AG04449 (cell line): Measurements from ENCODE around the gene MAD1L1.

ENCODE experiments used
- CTCF ChIA-PET: fragments of 350-600 bp; formaldehyde crosslinking; extraction: SDS; loops from one replicate; lab custom pipeline; 2021; ENCODE audit warnings: antibody characterized with exemption; lab: Yijun Ruan, JAX
- POLR2A ChIA-PET: fragments of 400-600, 350-600 bp; formaldehyde crosslinking; extraction: SDS; loops from one replicate; lab custom pipeline; 2020; ENCODE audit warnings: antibody characterized with exemption, inconsistent platforms; lab: Yijun Ruan, JAX
- DNase-seq: peaks from one replicate; pipeline ENCODE4 v3.0.0-alpha.2; 2010; ENCODE audit warnings: low read depth, low spot score
- H3K4me3 ChIP-seq: 2 replicates; pipeline ENCODE4 v1.5.1; 2011; ENCODE audit warnings: low read depth, mild to moderate bottlenecking, control low read depth, low read length
- CTCF ChIP-seq: IDR thresholded peaks from one replicate; pipeline ENCODE4 v1.5.1; 2011; ENCODE audit warnings: mild to moderate bottlenecking, moderate library complexity, low read length, control low read depth, inconsistent platforms; ENCODE audit not compliant: insufficient read depth; ENCODE audit errors: missing control alignments

The MAD1L1 gene

DNA sequence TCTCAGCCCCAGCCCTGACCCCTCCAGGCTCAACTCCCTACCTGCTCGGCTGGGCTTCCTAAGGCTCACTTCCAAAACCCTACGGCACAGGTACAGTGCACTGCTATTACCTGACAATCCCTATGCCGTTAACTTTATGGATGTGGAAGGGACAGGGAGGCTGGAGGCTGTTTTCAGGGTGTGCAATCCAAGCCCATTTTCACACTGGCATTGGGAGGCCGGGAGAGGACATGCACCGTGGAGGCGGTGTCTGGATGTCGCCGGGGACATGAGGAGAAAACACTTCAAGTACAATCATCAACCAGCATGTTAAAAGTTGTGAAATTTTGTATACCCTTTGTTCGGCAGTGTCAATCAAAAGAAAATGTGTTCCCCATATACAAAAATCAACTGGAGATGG, 80.1 kb downstream of the MAD1L1 start:
- H3K4me3 ChIP-seq = no peak overlapping the region
- DNase-seq = no peak
- CTCF ChIA-PET = interaction anchor here (1.4 to 1.5 kb wide), 2 partner anchors 28 to 57 kb away, joined by 3 read pairs; no protein-coding TSS in a partner anchor
- TF ChIP-seq CTCF = no peak
- POLR2A ChIA-PET = no interaction called here

DNA sequence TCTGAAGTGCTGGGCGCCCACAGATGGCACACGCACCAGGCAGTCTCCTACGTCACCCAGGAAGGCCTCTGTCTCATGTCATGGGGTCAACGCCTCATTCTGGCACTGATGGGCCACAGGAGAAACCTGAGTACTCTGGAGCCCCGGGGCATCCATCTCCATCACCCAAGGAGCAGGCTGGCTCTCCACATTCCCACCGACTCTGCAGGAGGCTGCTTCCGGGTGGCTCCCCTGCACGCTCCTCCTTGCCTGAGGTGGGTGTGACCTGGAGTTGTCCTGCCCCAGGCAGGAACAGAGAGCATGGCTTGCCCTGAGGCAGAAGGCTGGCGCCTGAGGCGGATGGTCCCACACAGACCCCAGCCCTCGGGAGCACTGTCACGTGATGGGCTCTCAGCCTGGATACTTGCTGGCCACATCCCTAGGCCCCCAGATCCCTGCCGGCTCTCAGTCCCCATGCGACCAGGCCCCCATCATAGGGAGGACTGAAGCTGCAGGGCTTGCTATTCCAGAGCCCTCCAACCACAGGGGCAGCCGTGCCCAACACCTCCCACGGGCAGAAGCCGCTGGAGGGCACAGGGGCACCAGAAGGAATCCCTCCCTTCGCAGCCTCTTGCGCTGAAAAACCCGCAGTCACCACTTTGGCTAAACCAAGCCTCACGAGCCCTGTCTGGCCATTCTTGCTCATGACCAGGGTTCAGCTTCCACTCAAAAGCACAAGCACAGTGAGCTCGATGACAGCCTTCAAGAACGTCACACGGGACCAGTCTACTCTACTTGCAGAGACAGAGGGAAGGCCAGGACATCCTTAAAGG, 80.7 kb downstream of the MAD1L1 start:
- no peak overlapping the region for H3K4me3 ChIP-seq
- ChIA-PET POLR2A (no interaction called here), CTCF (no interaction called here)
- TF ChIP-seq CTCF = no peak
- no peak for DNase-seq

GRCh38 chr7:2151237-2151636, 81.5 kb downstream of the MAD1L1 start:
- H3K4me3 ChIP-seq = no peak overlapping the region
- POLR2A ChIA-PET = no interaction called here
- CTCF ChIA-PET = no interaction called here

DNA sequence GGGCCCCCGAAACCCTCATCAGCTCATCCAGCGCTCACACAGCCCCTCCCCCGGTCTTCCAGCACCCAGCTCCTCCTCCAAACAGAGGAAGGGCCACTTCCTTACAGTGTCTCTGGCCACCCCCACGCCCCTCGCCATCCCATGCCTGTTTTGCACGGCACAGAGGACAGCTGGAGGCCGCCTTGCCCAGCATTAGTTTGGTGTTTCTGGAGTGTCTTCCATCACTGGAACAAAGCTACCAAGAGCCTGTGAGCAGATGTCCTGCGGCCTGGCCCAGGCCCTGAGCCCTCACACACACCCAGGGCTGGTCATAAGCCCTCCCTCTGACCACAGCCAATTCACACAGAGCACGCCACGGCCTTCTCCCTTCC, 82.3 kb downstream of the MAD1L1 start:
- POLR2A ChIA-PET = no interaction called here
- no peak for TF ChIP-seq CTCF
- CTCF ChIA-PET = interaction anchor here (1.0 to 2.0 kb wide), 3 partner anchors 8 to 16 kb away, joined by 3 to 8 read pairs (median 6); no protein-coding TSS in a partner anchor
- no peak overlapping the region for H3K4me3 ChIP-seq
- DNase-seq = no peak

More at GRCh38 chr7:2151237-2151636, 81.5 kb downstream of the MAD1L1 start:
- no peak for TF ChIP-seq CTCF
- no peak for DNase-seq

DNA sequence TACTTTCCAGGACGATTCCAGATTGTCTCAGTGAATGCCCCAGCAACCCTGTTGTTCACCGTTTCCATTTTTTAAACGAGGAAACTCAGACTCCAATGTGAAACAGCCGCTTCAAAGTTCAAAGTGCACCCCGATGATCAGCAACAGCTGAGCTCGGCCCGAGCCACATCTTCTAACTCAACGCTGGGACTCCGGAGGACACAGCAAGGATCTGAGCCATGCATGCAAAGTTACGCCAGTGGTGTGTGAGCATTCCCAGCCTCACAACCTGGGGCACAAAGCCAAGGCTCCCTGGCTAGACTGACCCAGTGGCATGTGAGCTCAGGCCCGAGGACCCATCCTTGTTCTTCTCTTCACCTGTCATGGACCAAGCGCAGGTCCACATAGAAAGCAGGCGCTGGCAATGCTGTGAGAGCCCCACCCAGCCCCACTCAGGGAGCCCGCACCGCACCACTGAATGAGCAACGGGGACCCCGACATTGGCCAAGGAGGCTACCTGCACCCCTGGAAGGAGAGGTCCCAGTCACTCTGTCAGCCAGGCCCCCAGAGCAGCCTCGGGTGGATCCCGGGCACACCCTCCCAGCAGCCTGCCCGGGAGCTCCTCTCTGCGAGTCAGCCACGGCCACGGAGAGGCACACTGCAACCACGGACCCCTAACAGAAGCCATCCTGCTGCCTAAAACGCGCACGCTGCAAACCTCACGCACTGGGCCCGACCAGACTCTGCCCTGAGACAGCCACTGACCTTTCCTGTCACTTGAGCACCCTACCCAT, 82.9 kb downstream of the MAD1L1 start:
- ChIA-PET POLR2A (interaction anchor here (0.7 kb wide), 1 partner anchor 182 kb away, joined by 3 read pairs; no protein-coding TSS in a partner anchor), CTCF (interaction anchor here (1.0 to 2.0 kb wide), 3 partner anchors 8 to 17 kb away, joined by 3 to 8 read pairs (median 6); no protein-coding TSS in a partner anchor)
- no peak for DNase-seq
- TF ChIP-seq CTCF = no peak
- H3K4me3 ChIP-seq = no peak overlapping the region

GRCh38 chr7:2148814-2149213, 83.9 kb downstream of the MAD1L1 start:
- H3K4me3 ChIP-seq = no peak overlapping the region
- no peak for TF ChIP-seq CTCF
- no peak for DNase-seq
- POLR2A ChIA-PET = no interaction called here
- CTCF ChIA-PET = interaction anchor here (2.0 kb wide), 1 partner anchor 9 kb away, joined by 8 read pairs; no protein-coding TSS in a partner anchor
